GM21447 (cell line): Measurements from ENCODE around the gene TM2D1.
A peak's percentile ranks its signal among the peaks of the same experiment; 100 is the strongest.
"Not testable (repeated sequence)": the region's sequence is repeated elsewhere in the genome, so short reads cannot be mapped to it uniquely, and the experiment has no call there.

Experiments
- ATAC-seq: cut with Tn5 transposase; IDR thresholded peaks from one replicate; pipeline ENCODE4 v1.9.1; 2021; ENCODE audit not compliant: unreplicated experiment

TM2D1 gene

GRCh38 chr1:61724813-61725694, at the start of gene TM2D1:
TM2D1 (minus strand) TSS chr1:61725141; CDS start chr1:61725120, 21 bp downstream.
- peak; percentile 99 for ATAC-seq

DNA sequence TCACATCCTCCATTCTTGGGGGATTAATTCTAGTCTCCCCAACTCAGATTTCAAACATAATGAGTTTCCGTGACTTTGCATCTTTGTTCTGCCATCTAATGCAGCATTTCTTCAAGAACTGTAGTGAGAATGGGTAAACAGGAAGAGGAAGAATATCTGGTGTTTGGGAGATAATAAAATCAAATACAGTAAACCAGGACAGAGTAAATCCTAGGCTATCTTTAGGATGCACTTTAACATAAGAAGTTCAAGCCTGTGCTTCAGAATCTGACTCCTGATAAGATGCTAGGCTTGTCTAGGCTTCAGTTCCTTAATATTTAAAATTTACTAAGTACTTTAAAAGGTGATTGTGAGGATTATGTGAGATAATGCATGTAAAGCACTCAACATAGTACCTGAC, 45.2 kb upstream of the TM2D1 start:
- no peak for ATAC-seq

DNA sequence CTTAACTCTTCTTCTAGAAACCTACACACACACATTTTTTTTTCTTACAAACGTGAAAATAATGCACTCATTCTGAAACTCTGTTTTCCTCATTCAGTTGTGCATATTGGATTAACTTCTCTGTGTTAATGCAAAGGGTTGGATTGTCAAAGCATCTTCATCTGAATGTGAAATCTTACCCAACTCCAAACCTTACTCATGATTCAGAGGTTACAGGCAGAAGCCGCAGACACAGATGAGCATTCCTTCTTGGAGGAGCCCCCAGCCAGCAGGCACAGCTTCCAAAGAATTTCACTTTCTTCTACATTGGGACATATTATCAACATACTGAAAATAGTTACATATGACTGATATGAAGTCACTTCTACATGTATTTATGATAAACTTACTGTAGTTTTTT, 33.0 kb upstream of the TM2D1 start:
- ATAC-seq: no peak

- ATAC-seq: no peak
Observed at GRCh38 chr1:61756773-61757172, 31.8 kb upstream of the TM2D1 start.

- ATAC-seq: no peak
Observed at GRCh38 chr1:61754545-61754944, 29.6 kb upstream of the TM2D1 start.

DNA sequence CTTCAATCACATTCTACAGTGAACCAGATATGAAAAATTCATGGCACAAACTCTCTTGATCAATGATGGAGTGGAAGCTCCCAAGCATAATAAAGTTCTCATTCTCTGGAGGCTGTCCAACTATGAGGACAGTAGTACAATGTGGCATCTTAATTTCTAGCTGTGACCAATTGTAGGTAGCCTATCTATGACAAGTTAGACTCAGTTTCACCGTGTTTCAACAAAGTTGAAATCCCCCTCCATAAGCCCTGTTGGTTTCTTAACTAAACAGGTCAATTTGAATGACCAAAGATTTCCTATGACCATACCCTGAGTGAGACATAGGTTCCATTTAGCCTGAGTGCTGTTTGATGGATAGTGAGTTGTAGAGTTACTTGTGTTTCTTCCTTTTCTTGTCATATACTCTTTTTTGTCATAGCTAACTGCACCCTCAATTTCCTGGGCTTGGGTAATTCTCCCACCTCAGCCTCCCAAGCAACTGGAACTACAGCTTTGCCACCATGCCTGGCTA, 29.1 kb upstream of the TM2D1 start:
- no peak for ATAC-seq

DNA sequence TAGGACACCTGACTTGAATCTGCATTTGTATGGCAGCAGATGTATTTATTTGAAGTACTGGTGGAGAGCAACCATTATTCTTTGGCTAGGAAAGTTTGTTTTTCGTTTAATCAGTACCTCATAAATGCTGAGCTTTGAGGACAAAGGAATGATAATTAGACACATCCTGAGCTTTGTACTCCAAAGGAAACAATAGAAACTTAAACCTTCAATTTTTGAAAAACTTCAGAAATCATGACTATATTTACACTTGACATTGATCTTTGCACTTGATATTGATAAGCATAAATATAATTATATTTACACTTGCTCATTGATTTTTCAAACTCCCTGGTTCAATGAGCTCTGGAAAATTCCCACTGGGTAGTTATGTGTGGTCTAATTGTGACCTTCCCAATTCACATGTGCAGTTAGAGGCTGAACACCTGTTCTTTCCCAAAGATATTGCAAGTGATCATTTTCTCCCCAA, 28.0 kb upstream of the TM2D1 start:
- ATAC-seq: no peak

DNA sequence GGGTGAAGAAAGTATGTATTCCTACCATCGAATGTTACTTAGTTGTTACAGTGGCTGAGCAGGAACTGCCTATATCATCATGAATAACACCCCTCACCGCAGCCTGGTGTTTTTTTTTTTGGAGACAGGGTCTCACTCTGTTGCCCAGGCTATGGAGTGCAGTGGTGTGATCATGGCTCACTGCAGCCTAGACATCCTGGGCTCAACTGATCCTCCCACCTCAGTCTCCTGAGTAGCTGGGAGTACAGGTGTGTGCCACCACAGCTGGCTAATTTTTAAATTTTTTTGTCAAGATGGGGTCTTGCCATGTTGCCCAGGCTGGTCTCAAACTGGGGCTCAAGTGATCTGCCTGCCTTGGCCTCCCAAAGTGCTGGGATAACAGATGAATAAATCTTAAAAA, 24.6 kb upstream of the TM2D1 start:
- no peak for ATAC-seq

- ATAC-seq: no peak
Observed at GRCh38 chr1:61748566-61748965, 23.6 kb upstream of the TM2D1 start.

DNA sequence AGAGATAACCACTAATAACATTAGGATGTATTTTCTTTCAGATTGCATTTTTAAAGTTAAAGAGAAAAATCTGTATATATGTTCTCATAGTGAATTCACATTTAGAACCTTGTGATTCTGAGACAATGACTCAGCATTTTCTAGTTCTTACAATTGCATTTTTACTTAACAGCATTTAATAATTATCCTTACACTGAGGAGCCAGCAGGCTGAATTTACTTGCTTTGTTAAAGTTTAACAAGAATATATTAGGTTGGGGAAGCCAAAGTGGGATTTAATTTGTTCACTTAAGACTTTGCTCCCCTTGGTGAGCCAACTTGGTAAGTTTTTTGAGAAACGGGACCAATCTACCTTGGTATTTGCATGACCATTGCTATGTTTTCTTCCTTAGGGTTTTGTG, 21.9 kb upstream of the TM2D1 start:
- no peak for ATAC-seq

GRCh38 chr1:61743716-61744580, 19.0 kb upstream of the TM2D1 start:
- no peak for ATAC-seq

- ATAC-seq: no peak
Observed at GRCh38 chr1:61743431-61743705, 18.4 kb upstream of the TM2D1 start.

DNA sequence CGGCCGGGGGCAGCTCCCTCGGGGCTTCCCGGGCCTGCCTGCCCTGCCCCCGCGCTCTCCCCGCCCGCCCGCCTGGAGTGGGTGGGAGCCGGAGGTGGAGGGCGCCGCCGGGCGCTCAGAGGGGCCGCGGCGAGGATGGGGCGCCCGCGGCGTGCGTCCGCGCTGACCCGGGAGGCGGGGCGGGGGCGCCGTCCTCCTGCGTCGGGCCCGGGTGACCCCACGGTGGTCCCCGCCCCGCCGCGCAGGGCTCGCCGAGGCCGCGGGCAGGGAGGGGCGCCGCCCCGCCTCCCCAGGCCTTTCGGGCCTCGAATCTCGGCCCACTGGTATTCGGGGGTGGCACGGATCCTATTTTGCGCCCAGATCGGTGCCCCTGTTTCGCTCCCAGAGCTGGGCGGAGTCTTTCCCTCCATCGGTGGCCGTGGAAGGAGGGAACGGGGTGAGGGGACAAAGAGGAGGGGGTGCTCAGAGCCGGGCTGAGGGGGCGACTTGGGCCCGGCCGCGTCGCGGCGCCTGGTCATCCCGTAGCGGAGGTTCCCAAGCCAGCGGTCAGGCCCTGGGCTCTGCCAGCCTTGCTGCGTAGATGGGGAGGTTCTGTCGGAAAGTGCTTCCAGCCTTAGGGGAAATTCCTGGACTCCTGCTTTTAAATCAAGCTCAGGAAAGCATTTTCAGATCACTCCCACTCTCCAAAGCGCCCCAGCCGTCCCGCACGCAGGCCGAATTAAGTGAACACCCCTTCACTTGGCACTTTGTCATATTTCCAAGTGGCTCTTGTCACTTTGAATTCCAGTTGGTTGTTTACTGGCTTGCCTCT, 17.9 kb upstream of the TM2D1 start:
- ATAC-seq: peak; percentile 37

- ATAC-seq: peak; percentile 80
Observed at GRCh38 chr1:61741711-61742619, 17.0 kb upstream of the TM2D1 start, which contains the start of gene PATJ. PATJ (plus strand) TSS chr1:61742480; CDS start chr1:61762893, 20,413 bp downstream.

- ATAC-seq: no peak
Observed at GRCh38 chr1:61740751-61741700, 16.1 kb upstream of the TM2D1 start.

DNA sequence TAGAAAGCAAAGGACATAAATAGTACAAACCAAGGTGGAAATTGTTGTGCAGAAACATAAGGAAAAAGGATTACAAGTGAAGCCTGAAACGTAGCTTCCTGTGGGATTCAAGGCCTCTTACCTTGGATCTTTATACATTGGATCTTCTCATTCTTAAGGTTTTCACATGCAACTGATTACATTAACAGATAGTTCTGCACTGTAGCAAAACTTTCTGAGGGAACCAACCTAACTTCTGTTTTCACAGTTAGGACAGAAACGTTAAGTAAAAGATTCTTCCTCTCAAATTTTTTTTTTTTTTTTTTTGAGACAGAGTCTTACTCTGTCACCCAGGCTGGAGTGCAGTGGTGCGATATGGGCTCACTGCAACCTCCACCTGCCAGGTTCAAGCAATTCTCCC, 7.8 kb upstream of the TM2D1 start:
- ATAC-seq: no peak

- ATAC-seq: not testable (repeated sequence)
Observed at GRCh38 chr1:61730679-61731078, 5.7 kb upstream of the TM2D1 start.

DNA sequence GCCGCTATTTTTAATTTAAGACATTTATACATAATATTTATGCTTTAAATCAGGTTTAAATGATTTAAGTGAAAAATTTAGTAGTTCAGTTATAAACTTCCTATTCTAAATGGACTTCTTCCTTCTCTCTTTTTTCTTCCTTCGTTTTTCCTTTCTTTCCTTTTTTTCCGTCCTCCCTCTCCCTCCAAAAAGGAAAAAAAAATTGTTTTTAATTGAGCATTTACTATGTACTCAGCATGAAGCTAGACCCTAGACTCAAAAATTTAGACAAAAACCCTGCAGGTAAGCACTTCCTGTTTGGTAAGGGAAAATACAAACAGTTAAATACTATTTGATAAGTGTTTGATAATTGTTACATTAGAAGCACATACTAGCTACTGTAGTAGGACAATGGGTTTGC, 2.6 kb upstream of the TM2D1 start:
- no peak for ATAC-seq

GRCh38 chr1:61724506-61724812, 482 bp downstream of the TM2D1 start:
- peak; percentile 1 for ATAC-seq
